ENCODE results near the gene SEMA4F.

Gene SEMA4F

DNA sequence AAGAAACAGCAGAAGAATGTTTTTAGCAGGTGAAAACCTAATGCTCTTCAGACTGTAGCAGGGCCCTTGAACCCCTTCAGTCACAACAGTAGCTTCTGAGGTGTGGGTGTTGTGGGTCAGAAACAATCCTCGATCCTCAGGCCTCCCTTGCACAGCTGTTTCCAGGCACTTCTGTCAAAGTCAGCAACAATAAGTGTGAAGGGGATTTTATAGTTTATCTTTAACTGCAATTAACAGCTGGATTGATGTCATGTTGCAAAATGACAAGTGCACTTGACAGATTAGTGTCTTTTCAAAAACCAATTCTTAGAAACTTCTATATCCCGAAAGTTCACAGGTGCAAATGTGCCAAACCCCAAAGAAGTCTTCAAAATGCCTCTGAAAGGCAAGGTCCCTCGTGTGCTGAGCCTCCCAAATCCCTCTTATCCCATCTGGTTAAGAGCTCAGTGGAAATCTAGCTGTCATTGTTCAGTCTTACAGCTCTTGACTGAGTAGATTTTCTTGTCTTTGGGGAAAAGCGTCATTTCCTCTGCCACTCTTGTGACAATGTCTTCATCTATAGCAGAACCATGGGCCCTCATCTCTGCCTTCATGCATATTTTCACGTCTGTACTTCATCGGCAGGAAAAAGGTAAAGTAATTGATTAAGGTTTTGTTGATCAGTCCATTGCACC lies 35.5 kb upstream of the SEMA4F start:
- Histone ChIP-seq H3K27me3 (ENCODE audit: insufficient read depth, poor library complexity, severe bottlenecking) (peaks cover 12% of the 10 kb centered on the region), H3K27ac (replicated peaks) (no peak overlapping the region), H3K4me3 (replicated peaks; ENCODE audit: insufficient read depth, low read length) (no peak overlapping the region)
- TF ChIP-seq, protein P1, sequence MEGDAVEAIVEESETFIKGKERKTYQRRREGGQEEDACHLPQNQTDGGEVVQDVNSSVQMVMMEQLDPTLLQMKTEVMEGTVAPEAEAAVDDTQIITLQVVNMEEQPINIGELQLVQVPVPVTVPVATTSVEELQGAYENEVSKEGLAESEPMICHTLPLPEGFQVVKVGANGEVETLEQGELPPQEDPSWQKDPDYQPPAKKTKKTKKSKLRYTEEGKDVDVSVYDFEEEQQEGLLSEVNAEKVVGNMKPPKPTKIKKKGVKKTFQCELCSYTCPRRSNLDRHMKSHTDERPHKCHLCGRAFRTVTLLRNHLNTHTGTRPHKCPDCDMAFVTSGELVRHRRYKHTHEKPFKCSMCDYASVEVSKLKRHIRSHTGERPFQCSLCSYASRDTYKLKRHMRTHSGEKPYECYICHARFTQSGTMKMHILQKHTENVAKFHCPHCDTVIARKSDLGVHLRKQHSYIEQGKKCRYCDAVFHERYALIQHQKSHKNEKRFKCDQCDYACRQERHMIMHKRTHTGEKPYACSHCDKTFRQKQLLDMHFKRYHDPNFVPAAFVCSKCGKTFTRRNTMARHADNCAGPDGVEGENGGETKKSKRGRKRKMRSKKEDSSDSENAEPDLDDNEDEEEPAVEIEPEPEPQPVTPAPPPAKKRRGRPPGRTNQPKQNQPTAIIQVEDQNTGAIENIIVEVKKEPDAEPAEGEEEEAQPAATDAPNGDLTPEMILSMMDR (IDR thresholded peaks at IDR 0.05; ENCODE audit: insufficient read depth, low read length), result no peak
- TF ChIP-seq GABPA (IDR thresholded peaks at IDR 0.05; ENCODE audit: low read depth) (no peak), SPI1 (IDR thresholded peaks at IDR 0.05; ENCODE audit: borderline replicate concordance, low read depth) (no peak), POLR2AphosphoS5 (IDR thresholded peaks at IDR 0.05; ENCODE audit: low read depth) (no peak)
- TF ChIP-seq, protein P2, sequence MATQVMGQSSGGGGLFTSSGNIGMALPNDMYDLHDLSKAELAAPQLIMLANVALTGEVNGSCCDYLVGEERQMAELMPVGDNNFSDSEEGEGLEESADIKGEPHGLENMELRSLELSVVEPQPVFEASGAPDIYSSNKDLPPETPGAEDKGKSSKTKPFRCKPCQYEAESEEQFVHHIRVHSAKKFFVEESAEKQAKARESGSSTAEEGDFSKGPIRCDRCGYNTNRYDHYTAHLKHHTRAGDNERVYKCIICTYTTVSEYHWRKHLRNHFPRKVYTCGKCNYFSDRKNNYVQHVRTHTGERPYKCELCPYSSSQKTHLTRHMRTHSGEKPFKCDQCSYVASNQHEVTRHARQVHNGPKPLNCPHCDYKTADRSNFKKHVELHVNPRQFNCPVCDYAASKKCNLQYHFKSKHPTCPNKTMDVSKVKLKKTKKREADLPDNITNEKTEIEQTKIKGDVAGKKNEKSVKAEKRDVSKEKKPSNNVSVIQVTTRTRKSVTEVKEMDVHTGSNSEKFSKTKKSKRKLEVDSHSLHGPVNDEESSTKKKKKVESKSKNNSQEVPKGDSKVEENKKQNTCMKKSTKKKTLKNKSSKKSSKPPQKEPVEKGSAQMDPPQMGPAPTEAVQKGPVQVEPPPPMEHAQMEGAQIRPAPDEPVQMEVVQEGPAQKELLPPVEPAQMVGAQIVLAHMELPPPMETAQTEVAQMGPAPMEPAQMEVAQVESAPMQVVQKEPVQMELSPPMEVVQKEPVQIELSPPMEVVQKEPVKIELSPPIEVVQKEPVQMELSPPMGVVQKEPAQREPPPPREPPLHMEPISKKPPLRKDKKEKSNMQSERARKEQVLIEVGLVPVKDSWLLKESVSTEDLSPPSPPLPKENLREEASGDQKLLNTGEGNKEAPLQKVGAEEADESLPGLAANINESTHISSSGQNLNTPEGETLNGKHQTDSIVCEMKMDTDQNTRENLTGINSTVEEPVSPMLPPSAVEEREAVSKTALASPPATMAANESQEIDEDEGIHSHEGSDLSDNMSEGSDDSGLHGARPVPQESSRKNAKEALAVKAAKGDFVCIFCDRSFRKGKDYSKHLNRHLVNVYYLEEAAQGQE (IDR thresholded peaks at IDR 0.05; ENCODE audit: insufficient replicate concordance, low read depth), result no peak
- DNase-seq (ENCODE audit: low read depth in 1 of 2, low spot score in 1 of 2), result no peak

DNA sequence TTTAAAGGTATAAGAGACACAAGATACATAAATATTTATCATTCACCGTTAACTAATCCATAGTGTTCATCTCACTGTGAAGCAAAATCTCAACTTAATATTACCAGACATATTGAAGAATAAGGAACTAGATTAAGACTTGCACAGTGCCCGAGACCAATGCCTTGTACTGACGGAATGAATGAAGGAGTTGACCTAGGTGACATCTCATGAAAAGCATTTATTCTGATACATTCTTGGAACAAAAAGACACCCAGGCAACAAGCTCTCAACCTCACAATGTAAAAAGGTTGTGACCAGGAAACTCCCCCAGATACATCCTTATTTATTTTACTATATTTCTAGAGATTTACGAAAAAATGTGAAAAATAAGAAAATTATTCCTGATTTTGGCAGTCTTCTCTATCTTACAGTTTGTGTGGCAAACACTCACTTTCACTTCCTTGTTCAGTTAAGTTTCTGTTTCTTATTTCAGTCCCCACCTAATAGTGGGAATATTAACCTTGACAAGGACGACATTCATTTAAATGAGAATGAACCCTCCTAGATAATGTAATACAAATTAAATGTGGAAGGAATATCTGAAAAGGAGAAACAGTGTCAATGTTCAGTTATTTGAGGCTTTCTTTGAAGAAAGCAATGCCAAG lies 34.3 kb upstream of the SEMA4F start:
- H3K4me3 ChIP-seq (replicated peaks; ENCODE audit: insufficient read depth, low read length), result no peak overlapping the region
- H3K27ac ChIP-seq (replicated peaks), result no peak overlapping the region
- DNase-seq (ENCODE audit: low read depth in 1 of 2, low spot score in 1 of 2), result no peak
- peaks cover 2% of the 10 kb centered on the region for H3K27me3 ChIP-seq (ENCODE audit: insufficient read depth, poor library complexity, severe bottlenecking)
- TF ChIP-seq GABPA (IDR thresholded peaks at IDR 0.05; ENCODE audit: low read depth) (no peak), SPI1 (IDR thresholded peaks at IDR 0.05; ENCODE audit: borderline replicate concordance, low read depth) (no peak), POLR2AphosphoS5 (IDR thresholded peaks at IDR 0.05; ENCODE audit: low read depth) (no peak)
- TF ChIP-seq, protein P1 (IDR thresholded peaks at IDR 0.05; ENCODE audit: insufficient read depth, low read length), result no peak
- TF ChIP-seq, protein P2 (IDR thresholded peaks at IDR 0.05; ENCODE audit: insufficient replicate concordance, low read depth), result no peak

DNA sequence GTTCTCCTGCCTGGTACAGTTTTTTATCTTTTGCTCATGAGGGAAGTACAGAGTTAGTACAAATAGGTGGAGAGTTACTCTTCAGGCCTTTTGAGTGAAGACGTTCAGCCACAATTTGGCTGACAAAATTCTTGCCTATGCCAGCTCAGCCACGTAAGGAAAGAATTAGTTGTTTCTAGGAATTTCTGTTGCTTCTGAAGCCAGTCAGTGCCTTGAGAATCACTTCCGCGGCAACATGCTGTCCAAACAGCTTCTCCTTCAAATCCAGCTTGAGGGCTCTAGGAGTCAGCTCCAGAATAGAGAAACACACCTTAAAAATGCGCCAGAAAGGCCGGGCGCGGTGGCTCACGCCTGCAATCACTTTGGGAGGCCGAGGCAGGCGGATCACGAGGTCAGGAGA lies 33.4 kb upstream of the SEMA4F start:
- no peak overlapping the region for H3K27ac ChIP-seq (replicated peaks)
- TF ChIP-seq SPI1 (IDR thresholded peaks at IDR 0.05; ENCODE audit: borderline replicate concordance, low read depth) (no peak), POLR2AphosphoS5 (IDR thresholded peaks at IDR 0.05; ENCODE audit: low read depth) (no peak), GABPA (IDR thresholded peaks at IDR 0.05; ENCODE audit: low read depth) (no peak)
- TF ChIP-seq, protein P2 (IDR thresholded peaks at IDR 0.05; ENCODE audit: insufficient replicate concordance, low read depth), result no peak
- TF ChIP-seq, protein P1 (IDR thresholded peaks at IDR 0.05; ENCODE audit: insufficient read depth, low read length), result no peak
- DNase-seq (ENCODE audit: low read depth in 1 of 2, low spot score in 1 of 2), result no peak
- no peaks in the 10 kb centered on the region for H3K27me3 ChIP-seq (ENCODE audit: insufficient read depth, poor library complexity, severe bottlenecking)
- no peak overlapping the region for H3K4me3 ChIP-seq (replicated peaks; ENCODE audit: insufficient read depth, low read length)
